Stimulated activated CD8-positive, alpha-beta memory T cell treated with anti-CD3 and anti-CD28 coated beads, Interleukin-15, amount 100 ng/mL, for 1 hour (primary cell): Measurements from ENCODE around the gene SYT9.

Source experiments
- DNase-seq: peaks from one replicate; pipeline ENCODE4 v3.0.0-alpha.2; 2020; ENCODE audit warnings: low read depth

SYT9 gene

DNA sequence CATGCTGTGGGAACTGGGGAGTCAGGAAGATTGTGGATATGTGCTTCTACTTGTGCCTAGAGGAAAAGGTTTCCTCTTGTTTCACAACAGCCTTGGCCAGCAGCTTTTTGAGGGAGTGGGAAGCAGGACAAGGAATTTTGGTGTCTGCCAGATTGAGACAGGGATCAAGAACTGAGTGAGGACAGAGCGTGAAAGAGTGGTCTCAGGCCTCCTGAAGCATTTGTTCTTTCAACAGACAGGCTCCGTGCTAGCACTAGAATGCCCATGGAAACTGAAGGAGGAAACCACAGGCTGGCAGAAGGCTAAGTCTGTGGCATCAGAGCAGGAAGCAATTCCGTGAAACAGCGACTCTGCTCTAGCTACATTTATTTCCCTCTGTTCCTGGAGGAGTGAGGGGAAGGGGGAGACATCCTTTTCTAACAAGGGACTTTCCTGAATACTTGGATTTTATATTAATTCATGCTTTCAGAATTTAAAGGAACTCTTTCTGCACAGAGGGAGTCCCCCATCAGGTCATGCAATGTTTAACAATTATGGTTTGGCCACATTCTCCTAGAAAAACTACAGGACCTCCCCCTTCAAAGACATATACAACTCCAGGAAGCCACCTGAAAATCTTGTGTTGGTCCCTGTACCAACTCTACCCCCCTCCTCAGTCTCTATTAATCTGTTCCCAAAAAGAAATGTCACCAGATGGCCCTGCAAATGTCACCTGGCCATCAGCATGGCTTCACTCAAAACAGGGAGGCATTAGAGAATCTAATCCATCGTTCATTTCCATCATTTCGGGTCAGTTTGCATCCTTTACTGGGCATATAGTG, 96.1 kb downstream of the SYT9 start:
- no peak for DNase-seq

GRCh38 chr11:7348432-7349304, 97.0 kb downstream of the SYT9 start:
- DNase-seq: no peak

DNA sequence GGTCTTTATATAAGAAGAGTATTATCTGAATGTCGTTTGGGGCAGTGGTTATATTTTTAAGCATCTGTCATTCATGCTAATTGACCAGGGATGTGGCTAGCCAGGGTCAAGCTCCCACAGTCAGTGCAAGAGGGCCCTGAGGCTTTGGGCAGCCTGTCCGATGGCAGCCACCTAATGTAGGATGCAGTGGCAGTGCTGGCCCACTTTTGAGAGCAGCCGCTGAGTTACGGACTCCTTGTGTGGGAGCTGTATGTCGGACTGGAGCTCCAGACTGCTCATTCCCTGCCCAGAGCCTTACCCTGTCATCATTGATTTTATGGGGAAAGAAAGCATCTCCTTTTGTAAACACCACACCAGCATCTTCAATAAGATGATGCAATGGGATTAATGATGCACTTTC, 99.5 kb downstream of the SYT9 start:
- DNase-seq: no peak

DNA sequence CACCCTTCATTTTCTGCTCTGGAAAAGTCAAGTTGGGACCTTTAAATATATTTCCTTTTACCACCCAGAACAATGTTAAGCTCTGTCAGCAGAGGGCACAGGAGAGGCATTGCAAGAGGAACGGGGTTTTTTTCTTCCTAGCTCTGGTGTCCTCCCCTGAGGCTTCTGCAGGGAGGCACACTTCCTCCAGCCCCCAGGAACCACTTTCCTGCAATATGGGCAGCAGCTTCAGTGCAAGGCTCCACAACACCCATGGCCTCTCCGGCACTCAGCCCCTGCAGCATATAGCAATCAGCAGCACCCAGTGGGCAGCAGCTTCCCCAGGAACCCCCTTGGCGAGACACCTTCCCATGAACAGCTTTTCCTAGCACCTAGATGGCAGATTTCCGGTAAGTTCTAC, 101.4 kb downstream of the SYT9 start:
- no peak for DNase-seq

GRCh38 chr11:7364660-7365059, 113.0 kb downstream of the SYT9 start:
- DNase-seq: no peak

GRCh38 chr11:7367803-7368202, 116.1 kb downstream of the SYT9 start:
- DNase-seq: no peak

GRCh38 chr11:7376386-7376785, 124.7 kb downstream of the SYT9 start:
- DNase-seq: no peak

- DNase-seq: no peak
These were observed 130.2 kb downstream of the SYT9 start for GRCh38 chr11:7381937-7382336.

GRCh38 chr11:7383406-7383805, 131.7 kb downstream of the SYT9 start:
- no peak for DNase-seq

DNA sequence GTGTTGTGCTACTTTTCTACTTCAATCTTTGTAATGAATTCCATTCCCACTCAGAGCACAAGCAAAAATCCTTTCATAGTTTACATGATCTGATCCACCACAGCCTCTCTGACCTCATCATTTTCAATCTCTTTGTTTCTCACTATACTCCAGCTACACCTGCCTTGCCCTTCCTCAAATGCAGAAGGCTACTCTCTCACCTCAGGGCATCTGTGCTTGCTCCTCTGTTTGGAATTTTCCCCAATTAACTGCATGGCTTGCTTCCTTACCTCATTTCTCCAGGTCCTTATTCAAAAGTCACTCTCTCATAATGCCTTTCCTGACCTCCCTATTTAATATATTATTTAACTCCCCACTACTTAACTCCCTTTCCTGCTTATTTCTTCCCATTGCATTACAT, 133.0 kb downstream of the SYT9 start:
- DNase-seq: no peak

GRCh38 chr11:7385532-7385931, 133.8 kb downstream of the SYT9 start:
- DNase-seq: no peak

DNA sequence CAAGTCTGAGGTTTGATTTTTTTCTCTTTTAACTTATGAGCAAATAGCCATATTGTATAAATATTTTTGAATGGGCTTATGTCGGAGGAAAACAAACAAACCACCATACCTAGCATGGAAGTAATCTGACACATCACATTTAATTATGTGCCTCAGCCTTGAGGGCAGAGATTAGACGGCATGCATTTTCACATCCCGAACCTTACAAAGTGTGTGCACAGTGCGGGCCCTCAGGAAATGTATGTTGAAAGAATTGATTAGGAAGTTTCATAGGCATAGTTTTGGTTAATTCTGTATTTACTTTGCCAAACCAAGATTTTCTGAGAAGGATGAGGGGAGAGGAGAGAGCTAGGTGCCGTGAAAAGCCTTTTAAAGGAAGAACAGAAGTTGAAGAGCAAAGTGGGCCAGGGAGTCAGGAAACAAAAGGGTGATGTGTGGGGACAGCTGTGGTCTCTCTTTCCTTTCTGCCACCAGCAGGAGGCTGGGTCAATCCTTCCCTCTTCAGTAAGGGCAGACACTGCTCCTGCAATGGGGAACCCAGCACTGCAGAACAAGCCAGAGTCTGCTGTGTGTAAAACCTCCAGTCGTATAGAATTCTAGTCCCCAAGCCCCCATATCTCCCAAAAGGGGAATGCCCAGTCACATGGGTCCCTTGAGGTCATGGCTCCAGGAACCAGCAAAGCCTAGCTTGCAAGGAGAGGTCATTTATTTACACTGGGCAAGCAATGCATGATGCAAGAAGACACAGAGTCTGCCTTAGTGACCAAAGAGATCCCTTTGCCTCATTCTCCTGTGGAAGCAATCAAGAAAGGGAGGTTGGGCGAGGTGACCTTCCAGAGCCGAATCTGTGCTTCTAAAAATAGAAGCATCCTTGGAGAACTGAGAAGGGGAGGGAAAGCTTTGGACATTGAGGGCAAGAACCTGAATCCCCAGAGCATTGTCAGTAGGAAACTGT, 162.5 kb downstream of the SYT9 start:
- DNase-seq: no peak

DNA sequence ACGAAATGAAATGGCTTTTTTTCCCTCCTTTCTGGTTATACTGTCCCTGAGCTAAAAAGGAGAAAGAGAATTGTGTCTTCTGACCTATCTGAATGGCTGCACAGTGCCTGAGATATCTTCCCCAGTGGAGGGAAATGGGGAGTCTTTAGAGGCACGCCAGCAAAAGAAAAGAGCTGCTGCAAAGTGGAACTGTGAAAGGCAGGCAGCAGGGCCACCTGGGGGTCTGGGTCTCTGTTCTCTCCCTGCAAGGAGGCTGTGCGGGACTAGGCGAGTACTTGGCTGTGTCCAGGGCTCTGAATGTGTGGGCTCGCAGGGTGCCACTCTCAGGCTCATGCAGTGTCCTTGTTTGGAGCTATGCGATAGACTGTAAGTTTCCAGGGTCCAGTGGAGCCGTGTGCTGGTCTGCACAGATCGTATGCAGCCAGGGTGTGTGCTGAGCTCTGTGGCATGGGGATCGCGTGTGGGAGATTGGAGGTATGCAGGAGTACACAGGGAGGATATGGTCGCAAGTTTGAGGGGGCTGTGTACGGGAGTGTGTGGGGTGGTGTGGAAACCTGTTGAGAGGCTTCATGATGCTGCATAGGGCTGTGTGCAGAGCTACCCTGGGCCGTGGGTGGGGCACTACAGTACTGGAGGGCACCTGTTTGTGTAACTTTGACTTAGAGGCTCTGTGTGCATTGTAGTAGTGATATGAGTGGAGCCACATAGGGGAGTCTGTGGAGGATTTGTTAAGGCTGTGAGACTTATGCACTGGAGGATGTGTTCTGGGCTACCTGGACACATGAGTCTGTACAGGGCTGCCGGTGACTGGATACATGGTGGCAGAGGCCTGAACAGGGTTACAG, 163.5 kb downstream of the SYT9 start:
- no peak for DNase-seq

DNA sequence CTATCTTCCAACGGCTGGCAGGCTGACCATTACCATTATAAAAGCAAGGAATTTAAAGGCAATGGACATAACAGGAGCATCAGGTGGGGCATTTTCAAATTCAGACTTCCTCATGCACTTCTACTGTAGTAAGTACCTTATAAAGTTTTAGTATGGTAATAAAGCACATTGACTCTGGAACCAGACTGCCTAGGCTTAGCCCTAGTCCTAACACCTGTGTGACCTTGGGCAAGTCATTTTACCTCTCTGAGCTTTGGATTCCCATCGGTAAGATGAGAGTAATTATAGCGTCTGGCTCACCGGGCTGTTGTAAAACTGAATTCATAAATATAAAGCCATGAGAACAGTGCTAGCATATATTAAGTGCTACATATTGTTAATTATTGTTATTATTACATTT, 164.4 kb downstream of the SYT9 start:
- DNase-seq: no peak

DNA sequence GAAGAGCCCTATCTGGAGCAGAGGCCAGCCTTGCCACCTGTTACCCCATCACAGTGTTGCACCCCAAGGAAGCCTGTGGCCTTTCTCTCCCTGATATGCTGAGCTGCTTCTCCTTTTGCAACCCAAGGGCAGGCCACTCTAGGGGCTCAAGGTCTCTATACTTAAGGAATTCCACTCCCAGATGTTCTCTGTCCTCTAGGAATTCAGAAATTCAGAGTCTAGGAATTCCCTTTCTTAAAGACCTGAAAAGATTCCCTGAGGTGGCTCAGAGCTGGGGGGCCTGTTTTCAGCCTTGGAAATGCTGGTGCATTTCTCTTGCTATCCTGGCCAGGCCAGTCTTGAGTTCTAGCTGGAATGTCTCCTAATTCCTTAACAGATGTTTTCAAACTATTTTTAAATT, 165.6 kb downstream of the SYT9 start:
- no peak for DNase-seq

- DNase-seq: no peak
These were observed 166.4 kb downstream of the SYT9 start for GRCh38 chr11:7418061-7418460.

DNA sequence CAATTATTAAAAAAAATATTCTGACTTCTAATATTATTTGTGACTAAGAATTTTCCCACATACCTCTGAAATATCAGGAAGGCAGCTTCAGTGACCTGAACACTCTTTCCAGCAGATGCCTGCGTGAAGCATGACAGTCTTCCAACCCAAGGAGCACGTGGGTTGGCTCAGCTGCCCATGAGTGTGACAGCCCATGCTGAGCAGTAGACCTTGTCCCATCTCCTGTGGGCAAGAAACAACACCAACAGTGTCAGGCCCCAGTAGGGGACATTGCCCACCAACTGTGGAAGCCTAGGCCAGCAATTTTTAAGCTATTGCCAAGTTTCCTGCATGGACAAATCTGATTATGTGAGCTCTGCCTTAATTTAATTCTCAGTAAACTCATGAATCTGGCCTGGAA, 167.2 kb downstream of the SYT9 start:
- DNase-seq: no peak

DNA sequence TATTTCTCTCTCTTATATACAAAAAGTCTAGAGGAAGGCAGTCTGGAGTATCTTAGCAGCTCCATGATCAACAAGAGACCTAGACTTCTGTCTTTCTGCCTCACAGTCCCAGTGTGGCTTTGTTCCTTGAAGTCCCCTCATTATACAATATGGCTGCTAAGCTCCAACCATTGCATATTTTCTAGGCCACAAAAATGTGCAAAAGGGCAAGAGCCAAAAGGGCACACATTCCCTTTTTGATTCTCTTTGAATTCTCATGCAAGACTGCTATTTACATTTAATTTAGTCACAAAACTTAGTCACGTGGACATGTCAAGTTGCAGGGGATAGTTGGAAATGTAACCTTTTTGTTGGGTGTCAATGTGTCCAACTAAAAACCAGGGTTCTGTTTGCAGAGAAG, 169.4 kb downstream of the SYT9 start:
- no peak for DNase-seq

GRCh38 chr11:7422544-7423331, 171.0 kb downstream of the SYT9 start:
- no peak for DNase-seq

DNA sequence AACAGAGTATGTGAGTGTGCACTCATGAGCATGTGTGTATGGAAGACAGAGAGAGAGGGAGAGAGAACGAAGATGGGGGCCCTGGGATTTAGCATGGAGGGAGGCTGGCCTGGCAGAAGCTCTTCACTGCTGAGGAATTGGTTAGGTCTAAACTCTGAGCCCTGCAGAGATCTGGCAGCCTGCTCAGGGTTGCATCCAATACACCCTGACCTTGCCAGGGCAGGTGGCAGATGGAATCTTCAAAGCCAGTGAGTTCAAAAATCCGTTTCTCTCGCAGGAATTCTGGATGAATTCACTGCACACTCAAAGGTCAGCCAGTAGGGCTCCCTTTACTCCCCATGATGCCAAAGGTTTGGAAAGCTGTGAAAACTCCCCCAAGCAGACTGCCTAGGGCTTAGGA, 172.2 kb downstream of the SYT9 start:
- DNase-seq: no peak
